GM12892 (cell line): ENCODE data around the gene PLEKHG7.
"Not testable (repeated sequence)": the region's sequence is repeated elsewhere in the genome, so short reads cannot be mapped to it uniquely, and the experiment has no call there.

Source experiments
- DNase-seq: peaks from one replicate; pipeline ENCODE4 v3.0.0; 2011; ENCODE audit not compliant: insufficient read length
- FAIRE-seq: peaks from 2 replicates; lab custom pipeline; 2011; peaks lifted over from hg19 to GRCh38; lab: Jason Lieb, UNC
- POLR2A ChIP-seq: IDR thresholded peaks from 2 replicates; pipeline ENCODE4 v1.6.1; 2011; ENCODE audit warnings: low read depth, low read length, control low read depth
- POLR2AphosphoS5 ChIP-seq: IDR thresholded peaks from 2 replicates; pipeline ENCODE4 v1.6.1; 2011; ENCODE audit warnings: low read depth, low read length, control low read depth
- TAF1 ChIP-seq: IDR thresholded peaks from 2 replicates; pipeline ENCODE4 v1.6.1; 2011; ENCODE audit warnings: low read depth, mild to moderate bottlenecking, control low read depth, low read length, borderline replicate concordance

Gene PLEKHG7

GRCh38 chr12:92784797-92785562 is 82.2 kb downstream of the PLEKHG7 start:
- FAIRE-seq (peak; percentile 96), DNase-seq (peak; percentile 5)
- no peak for TF ChIP-seq TAF1
- TF ChIP-seq POLR2AphosphoS5 = no peak
- no peak for TF ChIP-seq POLR2A

GRCh38 chr12:92785563-92785950 is 82.8 kb downstream of the PLEKHG7 start:
- FAIRE-seq = peak; percentile 54
- TF ChIP-seq POLR2AphosphoS5 (no peak), POLR2A (no peak), TAF1 (no peak)
- DNase-seq = no peak

GRCh38 chr12:92786045-92786444 is 83.3 kb downstream of the PLEKHG7 start:
- TF ChIP-seq POLR2AphosphoS5 = no peak
- no peak for TF ChIP-seq POLR2A
- no peak for TF ChIP-seq TAF1
- no peak for FAIRE-seq
- no peak for DNase-seq

GRCh38 chr12:92794356-92794755 is 91.6 kb downstream of the PLEKHG7 start:
- not testable (repeated sequence) for DNase-seq, FAIRE-seq

- FAIRE-seq (no peak), DNase-seq (no peak)
- TF ChIP-seq POLR2AphosphoS5 (no peak), POLR2A (no peak), TAF1 (no peak)
These were observed 92.0 kb downstream of the PLEKHG7 start for GRCh38 chr12:92794814-92795213.

- FAIRE-seq (no peak), DNase-seq (no peak)
- TF ChIP-seq TAF1 (no peak), POLR2A (no peak), POLR2AphosphoS5 (no peak)
These were observed 93.9 kb downstream of the PLEKHG7 start for GRCh38 chr12:92796650-92797049.

GRCh38 chr12:92802906-92803305 is 100.1 kb downstream of the PLEKHG7 start:
- no peak for DNase-seq
- no peak for TF ChIP-seq POLR2AphosphoS5
- TF ChIP-seq TAF1 = no peak
- no peak for TF ChIP-seq POLR2A
- no peak for FAIRE-seq

- DNase-seq (no peak), FAIRE-seq (no peak)
- TF ChIP-seq TAF1 = no peak
- TF ChIP-seq POLR2AphosphoS5 = no peak
- TF ChIP-seq POLR2A = no peak
These were observed 101.1 kb downstream of the PLEKHG7 start for GRCh38 chr12:92803903-92804302.

- FAIRE-seq = no peak
- no peak for TF ChIP-seq TAF1
- TF ChIP-seq POLR2A = no peak
- TF ChIP-seq POLR2AphosphoS5 = no peak
These were observed 107.6 kb downstream of the PLEKHG7 start for GRCh38 chr12:92810370-92810769.

GRCh38 chr12:92814584-92814983 is 111.8 kb downstream of the PLEKHG7 start:
- FAIRE-seq (no peak), DNase-seq (no peak)
- no peak for TF ChIP-seq TAF1
- TF ChIP-seq POLR2AphosphoS5 = no peak
- TF ChIP-seq POLR2A = no peak

More at GRCh38 chr12:92810370-92810769, 107.6 kb downstream of the PLEKHG7 start:
- no peak for DNase-seq

- no peak for TF ChIP-seq TAF1
- no peak for TF ChIP-seq POLR2AphosphoS5
- TF ChIP-seq POLR2A = no peak
- no peak for FAIRE-seq
- DNase-seq = no peak
These were observed 118.4 kb downstream of the PLEKHG7 start for GRCh38 chr12:92821142-92821541.
